ENCODE data around the gene PLCB1.

DNA sequence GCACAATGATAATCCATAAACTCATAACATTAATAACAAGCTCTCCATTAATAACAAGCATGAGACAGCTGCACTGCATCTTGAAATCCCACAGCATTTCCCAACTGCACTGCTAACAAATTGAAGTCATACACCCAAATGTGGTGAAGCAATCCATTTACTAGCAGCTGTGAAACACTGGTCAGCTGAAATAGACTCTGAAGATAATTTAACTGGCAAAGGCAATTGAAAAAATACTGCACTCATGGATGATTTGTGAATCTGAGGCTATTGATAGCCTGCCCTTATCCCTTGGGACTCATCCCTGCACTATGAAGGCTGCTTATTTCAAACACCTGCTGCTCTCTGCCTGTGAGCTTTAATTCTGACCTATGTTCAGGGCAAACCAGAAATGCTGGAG is 49.1 kb upstream of the PLCB1 start:
- TF ChIP-seq CTCF (IDR thresholded peaks at IDR 0.05): no peak
- TF ChIP-seq POLR2A (IDR thresholded peaks at IDR 0.05): no peak

All from Peyer's patch (tissue), 4 donors.